SK-N-MC (cell line): Measurements from ENCODE around the gene PINLYP.

Source experiments
- EZH2 ChIP-seq: fragments of 200-600 bp; sonication (generic); IDR thresholded peaks from one replicate; pipeline ENCODE4 v1.6.1; 2017; ENCODE audit warnings: antibody characterized with exemption
- FOXP2 ChIP-seq: optimal IDR thresholded peaks from 2 replicates; pipeline ENCODE3; 2011; ENCODE audit warnings: mild to moderate bottlenecking, moderate library complexity; ENCODE audit not compliant: insufficient read depth; ENCODE audit errors: extremely low read length, control extremely low read depth
- POLR2AphosphoS5 ChIP-seq: IDR thresholded peaks from 2 replicates; pipeline ENCODE4 v1.6.1; 2012; ENCODE audit warnings: mild to moderate bottlenecking, low read depth, low read length, borderline replicate concordance

DNA sequence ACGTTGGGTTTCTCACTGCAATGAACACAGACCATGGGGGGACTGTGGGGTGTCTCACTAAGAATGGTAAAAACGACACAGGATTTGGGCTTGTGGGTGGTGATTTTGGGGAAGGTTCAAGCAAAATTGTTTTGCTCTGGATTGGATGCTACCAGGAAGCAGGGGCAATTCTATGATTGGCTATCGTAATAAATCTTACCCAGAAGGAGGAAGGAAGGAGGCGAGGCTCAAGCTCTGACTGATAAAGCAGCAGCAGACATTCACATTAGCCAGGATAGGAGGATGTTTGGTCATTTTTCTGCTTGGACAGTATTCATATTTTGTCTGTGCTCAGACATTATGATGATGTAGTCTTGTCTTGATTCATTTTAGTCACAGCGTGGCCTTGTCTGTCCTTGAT lies 22.3 kb downstream of the PINLYP start:
- TF ChIP-seq POLR2AphosphoS5 (no peak), EZH2 (no peak), FOXP2 (no peak)
